Measurements from ENCODE around the gene CWC27.
"Not testable (repeated sequence)": the region's sequence is repeated elsewhere in the genome, so short reads cannot be mapped to it uniquely, and the experiment has no call there.

Gene CWC27

GRCh38 chr5:64930672-64931318, 162.1 kb downstream of the CWC27 start:
- no peak for DNase-seq

- not testable (repeated sequence) for DNase-seq
These were observed 170.7 kb downstream of the CWC27 start for GRCh38 chr5:64939422-64939771.

- DNase-seq: no peak
These were observed 171.2 kb downstream of the CWC27 start for GRCh38 chr5:64939772-64940510.

GRCh38 chr5:64942460-64942859, 173.7 kb downstream of the CWC27 start:
- DNase-seq: no peak

GRCh38 chr5:64944868-64945267, 176.1 kb downstream of the CWC27 start:
- DNase-seq: no peak

- no peak for DNase-seq
These were observed 178.3 kb downstream of the CWC27 start for GRCh38 chr5:64947031-64947430.

- DNase-seq: no peak
These were observed 179.1 kb downstream of the CWC27 start for GRCh38 chr5:64947801-64948200.

GRCh38 chr5:64949331-64949730, 180.6 kb downstream of the CWC27 start:
- no peak for DNase-seq

GRCh38 chr5:64952951-64953673, 184.4 kb downstream of the CWC27 start:
- DNase-seq: no peak

- no peak for DNase-seq
These were observed 185.8 kb downstream of the CWC27 start for GRCh38 chr5:64954518-64954917.

- peak in 1 of 2 donors; percentile 45 for DNase-seq
These were observed 190.1 kb downstream of the CWC27 start for GRCh38 chr5:64958757-64959391.

GRCh38 chr5:64963278-64963677, 194.5 kb downstream of the CWC27 start:
- DNase-seq: no peak

- no peak for DNase-seq
These were observed 199.9 kb downstream of the CWC27 start for GRCh38 chr5:64968591-64969110.

GRCh38 chr5:64969578-64969977, 200.8 kb downstream of the CWC27 start:
- no peak for DNase-seq

- no peak for DNase-seq
These were observed 202.8 kb downstream of the CWC27 start for GRCh38 chr5:64971513-64971912.

- no peak for DNase-seq
These were observed 203.3 kb downstream of the CWC27 start for GRCh38 chr5:64971990-64972389.

GRCh38 chr5:64972591-64972990, 203.9 kb downstream of the CWC27 start:
- no peak for DNase-seq

GRCh38 chr5:64973215-64973614, 204.5 kb downstream of the CWC27 start:
- no peak for DNase-seq

GRCh38 chr5:64977779-64978178, 209.0 kb downstream of the CWC27 start:
- DNase-seq: no peak

GRCh38 chr5:64978546-64978945, 209.8 kb downstream of the CWC27 start:
- DNase-seq: no peak

- no peak for DNase-seq
These were observed 210.8 kb downstream of the CWC27 start for GRCh38 chr5:64979531-64979930.

- DNase-seq: no peak
These were observed 211.4 kb downstream of the CWC27 start for GRCh38 chr5:64980176-64980575.

- DNase-seq: no peak
These were observed 219.0 kb downstream of the CWC27 start for GRCh38 chr5:64987768-64988167.

All from CD4-positive, alpha-beta T cell treated with Interleukin-4 for 1 hour (primary cell).